ENCODE measurements around the gene RMRP.

Gene RMRP

DNA sequence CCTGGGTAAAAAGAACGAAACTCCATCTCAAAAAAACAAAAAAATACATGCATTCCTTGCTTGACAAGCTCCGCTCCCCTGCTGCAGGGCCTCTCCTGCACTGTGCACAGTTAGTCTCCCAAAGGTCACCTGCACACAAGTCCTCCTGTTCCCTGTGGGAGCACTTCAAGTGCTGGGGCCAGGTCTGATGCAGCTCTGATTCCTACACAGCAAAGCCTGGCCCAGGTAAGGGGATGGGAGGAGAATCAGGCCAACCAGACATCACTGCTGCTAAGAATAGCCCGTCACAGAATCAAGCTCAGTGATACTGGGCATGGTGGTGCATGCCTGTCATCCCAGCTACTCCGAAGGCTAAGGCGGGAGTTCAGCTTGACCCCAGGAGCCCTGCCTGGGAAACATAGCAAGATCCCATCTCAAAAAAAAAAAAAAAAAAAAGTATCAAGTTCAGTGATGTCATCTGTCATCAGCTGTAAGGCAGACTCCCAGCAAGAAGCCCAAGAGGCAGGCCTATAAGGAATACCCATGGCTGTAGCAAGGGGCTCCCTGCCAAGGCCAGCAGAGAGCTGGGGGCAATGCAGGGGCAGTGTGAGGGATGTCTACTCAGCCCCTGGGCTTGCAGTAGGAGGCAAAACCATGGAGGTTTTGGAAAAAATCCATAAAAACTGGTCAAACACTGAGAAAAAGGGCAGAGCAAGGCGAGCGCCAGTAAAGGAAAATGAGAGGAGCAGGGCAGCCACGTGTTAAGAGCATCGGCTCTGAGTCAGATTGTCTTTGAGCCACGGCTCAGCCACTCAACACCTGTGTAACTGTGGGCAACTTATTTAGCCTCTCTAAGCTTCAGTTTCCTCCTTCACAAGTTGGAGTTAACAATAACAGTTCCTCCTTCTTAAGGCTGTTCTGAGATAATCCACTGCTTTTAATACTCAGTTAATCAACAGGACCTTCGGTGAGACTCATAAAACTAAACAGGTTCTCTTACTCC lies 28.7 kb upstream of the RMRP start:
- no peak for DNase-seq

DNA sequence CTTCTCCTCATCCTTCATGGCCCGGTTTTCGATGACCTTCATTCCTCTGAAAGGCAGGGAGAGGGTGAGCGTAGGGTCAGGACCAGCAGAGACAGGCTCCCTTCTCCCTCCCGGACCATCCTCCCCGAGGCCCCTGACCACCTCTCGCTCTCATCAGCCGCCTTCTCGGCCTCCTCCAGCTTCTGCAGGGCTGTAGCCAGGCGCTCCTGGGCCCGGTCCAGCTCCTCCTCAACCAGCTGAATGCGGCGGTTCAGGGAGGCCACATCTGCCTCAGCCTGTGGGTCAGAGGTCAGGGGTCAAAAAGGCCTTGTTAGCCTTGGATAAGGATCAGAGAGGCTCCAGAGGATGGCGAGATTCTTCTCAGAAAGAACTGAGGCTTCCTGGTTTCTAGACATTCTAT lies 27.7 kb upstream of the RMRP start:
- DNase-seq, result no peak

DNA sequence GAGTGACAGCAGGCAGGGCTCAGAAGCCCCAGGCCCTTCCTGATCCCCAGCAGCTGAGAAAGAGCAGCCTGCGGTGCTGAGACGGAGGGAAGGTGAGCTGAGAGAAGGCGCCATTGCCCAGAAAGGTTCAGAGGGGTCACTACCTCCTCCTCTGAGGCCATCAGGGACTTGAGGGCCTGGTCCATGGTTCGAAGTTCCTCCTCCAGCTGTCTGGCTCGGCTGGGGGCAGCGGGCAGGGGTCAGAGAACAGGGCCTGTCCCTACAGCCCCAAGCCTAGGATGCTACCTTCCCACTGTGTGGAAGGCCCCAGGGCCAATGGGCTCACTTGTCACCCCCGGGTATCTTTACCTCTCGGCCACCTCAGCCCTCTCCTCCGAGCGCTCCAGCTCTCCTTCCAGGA lies 27.1 kb upstream of the RMRP start:
- no peak for DNase-seq

DNA sequence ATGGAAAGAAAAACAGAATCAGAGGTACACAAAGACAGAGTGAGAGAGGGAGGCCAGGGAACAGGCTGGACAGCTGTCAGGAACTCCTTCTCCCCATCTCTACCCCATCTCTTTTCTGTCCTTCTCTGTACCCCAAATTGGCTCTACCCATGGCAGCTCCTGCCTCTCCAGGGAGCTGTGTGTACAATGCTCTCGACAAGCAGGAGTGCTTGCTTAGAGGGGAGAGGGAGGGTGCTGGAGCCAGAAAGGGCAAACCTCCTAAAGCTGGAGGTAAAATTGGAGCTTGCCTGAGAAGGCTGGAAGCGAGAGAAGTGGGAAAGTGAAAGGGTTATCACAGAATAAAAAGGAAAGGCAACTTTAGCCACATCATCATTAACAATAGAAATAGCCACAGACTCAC lies 25.5 kb upstream of the RMRP start:
- no peak for DNase-seq

DNA sequence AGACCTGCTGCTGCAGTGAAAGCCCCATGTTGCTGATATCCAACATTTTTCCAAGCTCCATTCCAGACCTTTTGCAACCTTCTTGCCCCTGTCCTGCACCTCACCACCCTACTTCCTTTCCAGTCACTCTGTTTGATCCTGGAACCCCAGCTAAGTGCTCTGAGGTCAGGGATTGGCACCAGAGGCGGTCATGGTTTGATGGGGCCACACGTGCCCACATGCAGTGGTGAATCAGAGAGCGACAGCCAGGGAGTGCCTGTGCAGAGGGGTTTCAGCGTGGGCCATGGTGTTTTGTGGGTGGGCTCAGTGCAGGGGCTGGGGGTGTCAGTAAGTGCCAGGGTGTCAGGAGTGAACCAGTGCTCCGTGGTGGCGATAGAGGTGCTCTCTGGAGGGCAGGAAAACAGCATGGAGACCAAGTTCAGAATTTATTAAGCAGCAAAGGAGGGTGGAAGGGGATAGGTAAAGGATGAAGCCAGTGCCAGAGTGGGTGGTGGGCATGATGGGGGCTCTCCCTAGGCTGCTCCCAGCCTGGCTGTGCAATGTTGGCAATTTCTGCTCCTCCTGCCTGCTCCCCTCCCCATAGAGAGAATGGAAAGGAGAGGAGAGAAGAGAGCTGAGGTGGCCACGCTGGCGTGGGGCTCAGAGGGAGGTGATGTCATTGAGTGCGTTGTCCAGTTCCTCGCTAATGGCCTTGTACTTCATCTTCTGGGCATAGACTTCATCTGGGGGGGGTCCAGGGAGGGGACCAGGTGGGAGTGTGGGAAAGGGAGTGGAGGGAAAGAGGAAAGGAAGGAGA lies 24.9 kb upstream of the RMRP start:
- DNase-seq, result no peak

DNA sequence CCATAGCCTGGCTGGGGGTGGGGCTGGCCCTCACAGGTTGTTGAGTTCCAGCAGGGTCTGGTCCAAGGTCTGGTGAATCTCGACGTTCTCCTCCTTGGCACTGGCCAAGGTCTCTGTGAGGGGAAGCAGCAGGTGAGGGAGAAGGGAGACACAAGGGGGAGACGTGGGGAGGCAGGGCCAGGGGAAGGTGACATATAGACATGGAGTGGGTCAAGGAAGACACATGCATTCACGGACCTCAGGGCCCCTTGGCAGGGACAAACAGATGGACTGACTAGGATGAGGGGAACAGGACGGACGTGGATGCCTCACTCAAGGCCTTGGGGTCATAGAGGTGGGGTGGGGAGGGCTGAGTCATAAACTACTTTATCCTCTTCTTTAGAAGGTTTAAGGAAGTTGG lies 24.2 kb upstream of the RMRP start:
- DNase-seq, result no peak

DNA sequence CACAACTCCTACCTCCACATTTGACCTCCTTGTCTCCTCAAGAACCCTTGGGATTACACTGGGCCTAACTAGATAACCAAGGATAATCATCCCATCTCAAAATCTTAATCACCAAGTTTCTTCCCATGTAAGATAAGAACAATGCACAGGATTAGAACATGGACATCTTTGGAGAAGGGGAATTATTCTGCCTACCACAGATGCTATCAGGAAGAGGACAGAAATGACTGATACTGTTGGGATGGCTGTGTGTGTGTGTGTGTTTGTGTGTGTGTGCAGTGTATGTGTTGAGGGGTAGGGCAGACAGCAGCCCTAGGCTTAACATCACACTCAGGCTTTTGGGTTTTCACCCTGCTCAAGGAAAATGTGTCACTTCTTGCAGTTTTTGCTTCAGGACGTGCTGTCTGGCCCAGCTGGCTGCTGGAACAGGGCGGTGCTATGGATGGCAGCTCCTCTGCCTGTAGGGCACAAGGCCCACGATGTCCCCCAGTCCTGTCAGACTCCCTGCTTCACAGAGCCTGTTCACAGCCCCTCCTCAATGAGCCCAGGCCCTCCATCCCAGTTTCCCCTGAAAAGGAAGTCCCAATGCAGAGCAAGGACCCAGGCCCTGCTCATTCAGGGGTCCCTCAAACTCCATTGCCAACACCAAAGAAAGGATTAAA lies 23.7 kb upstream of the RMRP start:
- no peak for DNase-seq

DNA sequence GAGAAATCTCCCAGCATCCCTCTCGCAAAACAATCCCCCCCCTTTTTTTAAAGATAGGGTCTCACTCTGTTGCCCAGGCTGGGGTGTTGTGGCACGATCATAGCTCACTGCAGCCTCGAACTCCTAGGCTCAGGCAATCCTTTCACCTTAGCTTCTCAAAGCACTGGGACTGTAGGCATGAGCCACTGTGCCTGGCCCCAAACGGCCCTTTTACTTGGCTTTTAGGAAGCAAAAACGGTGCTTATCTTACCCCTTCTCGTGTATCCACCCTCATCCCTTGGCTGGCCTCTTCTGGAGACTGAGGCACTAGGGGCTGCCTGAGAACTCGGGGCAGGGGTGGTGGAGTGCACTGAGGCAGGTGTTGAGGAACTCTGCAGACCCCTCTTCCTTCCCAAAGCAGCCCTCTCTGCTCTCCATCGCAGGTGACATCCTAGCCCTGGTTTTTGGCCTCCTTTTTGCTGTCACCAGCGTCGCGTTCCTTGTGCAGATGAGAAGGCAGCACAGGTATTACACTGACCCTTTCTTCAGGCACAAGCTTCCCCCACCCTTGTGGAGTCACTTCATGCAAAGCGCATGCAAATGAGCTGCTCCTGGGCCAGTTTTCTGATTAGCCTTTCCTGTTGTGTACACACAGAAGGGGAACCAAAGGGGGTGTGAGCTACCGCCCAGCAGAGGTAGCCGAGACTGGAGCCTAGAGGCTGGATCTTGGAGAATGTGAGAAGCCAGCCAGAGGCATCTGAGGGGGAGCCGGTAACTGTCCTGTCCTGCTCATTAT lies 22.7 kb upstream of the RMRP start:
- no peak for DNase-seq

DNA sequence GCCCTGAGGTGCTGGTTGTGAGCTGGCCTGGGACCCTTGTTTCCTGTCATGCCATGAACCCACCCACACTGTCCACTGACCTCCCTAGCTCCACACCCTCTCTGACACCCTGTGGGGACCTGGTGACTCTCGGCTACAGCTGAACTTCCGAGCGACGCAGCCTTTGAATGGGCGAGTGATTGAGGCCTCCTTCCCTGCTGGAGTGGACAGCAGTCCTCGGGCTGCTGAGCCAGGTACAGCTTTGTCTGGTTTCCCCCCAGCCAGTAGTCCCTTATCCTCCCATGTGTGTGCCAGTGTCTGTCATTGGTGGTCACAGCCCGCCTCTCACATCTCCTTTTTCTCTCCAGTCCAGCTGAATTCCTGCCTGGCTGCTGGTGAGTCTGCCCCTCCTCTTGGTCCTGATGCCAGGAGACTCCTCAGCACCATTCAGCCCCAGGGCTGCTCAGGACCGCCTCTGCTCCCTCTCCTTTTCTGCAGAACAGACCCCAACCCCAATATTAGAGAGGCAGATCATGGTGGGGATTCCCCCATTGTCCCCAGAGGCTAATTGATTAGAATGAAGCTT lies 22.0 kb upstream of the RMRP start:
- no peak for DNase-seq

DNA sequence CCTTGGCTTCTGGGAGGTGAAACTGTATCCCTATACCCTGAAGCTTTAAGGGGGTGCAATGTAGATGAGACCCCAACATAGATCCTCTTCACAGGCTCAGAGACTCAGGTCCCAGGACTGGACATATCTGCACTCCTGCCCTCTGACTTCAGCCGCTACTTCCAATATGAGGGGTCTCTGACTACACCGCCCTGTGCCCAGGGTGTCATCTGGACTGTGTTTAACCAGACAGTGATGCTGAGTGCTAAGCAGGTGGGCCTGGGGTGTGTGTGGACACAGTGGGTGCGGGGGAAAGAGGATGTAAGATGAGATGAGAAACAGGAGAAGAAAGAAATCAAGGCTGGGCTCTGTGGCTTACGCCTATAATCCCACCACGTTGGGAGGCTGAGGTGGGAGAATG lies 21.3 kb upstream of the RMRP start:
- DNase-seq, result no peak

DNA sequence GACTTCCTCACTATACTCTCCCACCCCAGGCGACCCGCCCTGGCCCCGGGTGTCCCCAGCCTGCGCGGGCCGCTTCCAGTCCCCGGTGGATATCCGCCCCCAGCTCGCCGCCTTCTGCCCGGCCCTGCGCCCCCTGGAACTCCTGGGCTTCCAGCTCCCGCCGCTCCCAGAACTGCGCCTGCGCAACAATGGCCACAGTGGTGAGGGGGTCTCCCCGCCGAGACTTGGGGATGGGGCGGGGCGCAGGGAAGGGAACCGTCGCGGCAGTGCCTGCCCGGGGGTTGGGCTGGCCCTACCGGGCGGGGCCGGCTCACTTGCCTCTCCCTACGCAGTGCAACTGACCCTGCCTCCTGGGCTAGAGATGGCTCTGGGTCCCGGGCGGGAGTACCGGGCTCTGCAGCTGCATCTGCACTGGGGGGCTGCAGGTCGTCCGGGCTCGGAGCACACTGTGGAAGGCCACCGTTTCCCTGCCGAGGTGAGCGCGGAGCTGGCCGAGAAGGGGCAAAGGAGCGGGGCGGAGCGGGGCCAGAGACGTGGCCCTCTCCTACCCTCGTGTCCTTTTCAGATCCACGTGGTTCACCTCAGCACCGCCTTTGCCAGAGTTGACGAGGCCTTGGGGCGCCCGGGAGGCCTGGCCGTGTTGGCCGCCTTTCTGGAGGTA lies 18.0 kb upstream of the RMRP start:
- no peak for DNase-seq

DNA sequence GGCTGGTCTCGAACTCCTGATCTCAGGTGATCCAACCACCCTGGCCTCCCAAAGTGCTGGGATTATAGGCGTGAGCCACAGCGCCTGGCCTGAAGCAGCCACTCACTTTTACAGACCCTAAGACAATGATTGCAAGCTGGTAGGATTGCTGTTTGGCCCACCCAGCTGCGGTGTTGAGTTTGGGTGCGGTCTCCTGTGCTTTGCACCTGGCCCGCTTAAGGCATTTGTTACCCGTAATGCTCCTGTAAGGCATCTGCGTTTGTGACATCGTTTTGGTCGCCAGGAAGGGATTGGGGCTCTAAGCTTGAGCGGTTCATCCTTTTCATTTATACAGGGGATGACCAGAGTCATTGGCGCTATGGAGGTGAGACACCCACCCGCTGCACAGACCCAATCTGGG lies 17.4 kb upstream of the RMRP start:
- no peak for DNase-seq

DNA sequence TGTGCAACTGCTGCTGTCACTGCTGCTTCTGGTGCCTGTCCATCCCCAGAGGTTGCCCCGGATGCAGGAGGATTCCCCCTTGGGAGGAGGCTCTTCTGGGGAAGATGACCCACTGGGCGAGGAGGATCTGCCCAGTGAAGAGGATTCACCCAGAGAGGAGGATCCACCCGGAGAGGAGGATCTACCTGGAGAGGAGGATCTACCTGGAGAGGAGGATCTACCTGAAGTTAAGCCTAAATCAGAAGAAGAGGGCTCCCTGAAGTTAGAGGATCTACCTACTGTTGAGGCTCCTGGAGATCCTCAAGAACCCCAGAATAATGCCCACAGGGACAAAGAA lies 16.2 kb upstream of the RMRP start:
- no peak for DNase-seq

DNA sequence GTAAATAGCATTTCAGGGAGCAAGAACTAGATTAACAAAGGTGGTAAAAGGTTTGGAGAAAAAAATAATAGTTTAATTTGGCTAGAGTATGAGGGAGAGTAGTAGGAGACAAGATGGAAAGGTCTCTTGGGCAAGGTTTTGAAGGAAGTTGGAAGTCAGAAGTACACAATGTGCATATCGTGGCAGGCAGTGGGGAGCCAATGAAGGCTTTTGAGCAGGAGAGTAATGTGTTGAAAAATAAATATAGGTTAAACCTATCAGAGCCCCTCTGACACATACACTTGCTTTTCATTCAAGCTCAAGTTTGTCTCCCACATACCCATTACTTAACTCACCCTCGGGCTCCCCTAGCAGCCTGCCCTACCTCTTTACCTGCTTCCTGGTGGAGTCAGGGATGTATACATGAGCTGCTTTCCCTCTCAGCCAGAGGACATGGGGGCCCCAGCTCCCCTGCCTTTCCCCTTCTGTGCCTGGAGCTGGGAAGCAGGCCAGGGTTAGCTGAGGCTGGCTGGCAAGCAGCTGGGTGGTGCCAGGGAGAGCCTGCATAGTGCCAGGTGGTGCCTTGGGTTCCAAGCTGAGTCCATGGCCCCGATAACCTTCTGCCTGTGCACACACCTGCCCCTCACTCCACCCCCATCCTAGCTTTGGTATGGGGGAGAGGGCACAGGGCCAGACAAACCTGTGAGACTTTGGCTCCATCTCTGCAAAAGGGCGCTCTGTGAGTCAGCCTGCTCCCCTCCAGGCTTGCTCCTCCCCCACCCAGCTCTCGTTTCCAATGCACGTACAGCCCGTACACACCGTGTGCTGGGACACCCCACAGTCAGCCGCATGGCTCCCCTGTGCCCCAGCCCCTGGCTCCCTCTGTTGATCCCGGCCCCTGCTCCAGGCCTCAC lies 15.6 kb upstream of the RMRP start, which contains the start of gene CA9:
CA9 (plus strand) TSS at position 797 of the 893 bp plus-strand sequence; CDS start at position 829, 32 bp downstream.
- no peak for DNase-seq

DNA sequence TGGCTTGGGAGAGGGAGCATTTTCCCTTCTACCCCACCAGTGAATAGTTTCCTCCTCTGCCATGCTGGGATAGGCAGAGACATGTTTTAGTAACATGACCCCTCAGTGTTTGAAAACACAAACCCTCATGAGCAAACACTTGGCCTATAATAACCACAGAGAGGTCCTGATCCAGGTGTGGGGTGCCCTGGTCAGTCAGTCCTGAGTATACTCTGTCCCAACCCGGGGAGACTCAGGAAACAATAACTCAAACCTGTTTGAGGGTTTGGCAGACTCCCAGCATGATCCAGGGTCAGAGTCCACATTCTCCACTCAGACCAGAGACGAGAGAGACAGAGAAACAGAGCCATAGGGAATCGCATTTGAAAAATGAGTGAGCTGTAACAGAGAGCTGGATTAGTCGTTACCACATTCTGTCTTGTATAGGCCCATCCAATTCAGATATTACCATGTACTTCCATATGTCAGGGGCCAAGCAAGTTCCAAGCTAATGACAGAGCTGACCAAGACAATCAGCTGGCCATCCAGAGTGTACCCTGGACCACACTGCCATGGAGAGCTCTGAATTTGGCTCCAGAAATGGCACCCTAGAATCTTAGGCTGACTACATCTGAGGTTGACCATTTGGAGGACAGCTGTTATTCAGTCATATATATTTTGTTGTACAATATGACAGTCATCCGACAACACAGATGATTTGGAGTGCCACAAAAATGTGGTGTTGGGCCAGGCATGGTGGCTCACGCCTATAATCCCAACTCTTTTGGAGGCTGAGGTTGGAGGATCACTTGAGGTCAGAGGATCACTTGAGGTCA lies 11.7 kb upstream of the RMRP start:
- no peak for DNase-seq

DNA sequence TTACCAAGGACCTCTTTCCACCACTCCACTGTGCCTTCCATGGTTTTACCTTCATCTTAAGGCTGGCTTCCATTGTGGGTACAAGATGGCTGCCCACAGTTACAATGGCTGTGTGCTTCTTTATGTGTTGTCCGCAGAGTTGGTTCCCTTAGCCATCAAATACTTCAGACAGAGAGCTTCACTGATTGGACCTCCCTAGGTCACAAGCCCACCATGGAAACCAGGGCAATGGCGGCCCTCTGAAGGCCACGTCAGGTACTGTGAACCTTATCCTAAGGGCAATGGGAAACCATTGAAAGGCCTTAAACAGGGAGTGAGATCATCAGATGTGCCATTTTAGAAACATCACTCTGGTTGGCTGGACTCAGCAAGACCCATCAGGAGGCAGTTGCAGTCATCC lies 10.1 kb upstream of the RMRP start:
- no peak for DNase-seq

DNA sequence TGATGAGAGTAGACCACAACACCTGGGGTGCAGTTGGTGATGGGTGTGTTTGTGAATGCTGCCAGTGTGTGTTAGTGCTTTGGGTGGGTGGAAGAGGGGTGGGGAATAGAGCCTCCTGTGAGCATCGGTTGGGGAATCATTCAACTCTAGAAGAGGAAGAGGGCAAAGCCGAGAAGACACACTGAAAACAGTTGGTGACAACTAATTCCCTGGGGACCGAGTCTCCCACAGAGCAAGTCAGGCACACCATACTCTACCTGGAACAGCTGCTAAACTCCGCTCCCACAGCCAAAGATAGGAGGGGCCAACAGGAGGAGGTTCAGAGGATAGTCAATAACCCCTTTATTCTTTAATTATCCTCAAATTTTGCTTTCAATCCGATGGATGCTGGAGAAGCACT lies 8.7 kb upstream of the RMRP start:
- no peak for DNase-seq

DNA sequence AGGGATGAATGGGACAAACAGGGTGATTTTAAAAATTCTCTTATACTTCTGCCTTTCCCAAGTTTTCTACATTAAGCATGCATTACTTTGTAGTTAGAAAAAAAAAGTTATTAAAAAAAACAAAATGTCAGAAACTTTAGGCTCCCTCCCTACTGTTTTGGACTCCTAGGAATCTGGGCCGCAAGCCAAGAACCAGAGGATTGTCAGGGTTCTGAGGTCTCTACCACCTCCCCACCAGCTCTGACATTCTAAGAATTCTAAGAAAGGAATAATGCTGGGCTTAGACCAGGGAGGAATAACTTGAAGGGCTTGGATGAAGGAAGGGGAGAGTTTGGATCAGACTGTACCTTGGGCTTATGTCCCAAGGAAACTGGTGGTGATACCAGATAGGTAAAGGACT lies 8.2 kb upstream of the RMRP start:
- DNase-seq, result no peak

DNA sequence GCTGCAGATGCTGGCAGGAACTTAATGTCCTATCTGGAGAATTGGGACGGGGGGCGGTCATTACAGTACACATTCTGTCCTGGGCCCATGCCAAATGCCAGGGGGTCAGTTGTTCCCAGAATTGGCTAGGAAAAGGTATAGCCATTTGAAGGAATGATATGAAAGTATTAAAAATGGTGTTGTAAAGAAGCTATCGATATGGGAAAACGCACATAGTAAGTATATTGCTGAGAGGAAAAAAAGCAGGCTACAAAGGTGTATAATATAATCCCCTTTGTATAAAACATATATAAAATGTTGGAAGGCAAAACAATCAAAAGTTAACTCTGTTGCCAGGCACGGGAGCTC lies 7.6 kb upstream of the RMRP start:
- no peak for DNase-seq
